ENCODE results near the gene LAMA5. TPM values are rescaled to one million over a fixed set of nuclear protein-coding genes. Genes with fewer than 3 reads are reported as not detected.

LAMA5 gene
- total and polyA plus RNA-seq, 2 experiments from 2014 or later = 71.3 to 252 TPM

- TF ChIP-seq CTCF (IDR thresholded peaks at IDR 0.05; ENCODE audit: poor library complexity) (no peak), EZH2phosphoT487 (IDR thresholded peaks at IDR 0.05; ENCODE audit: low read depth, severe bottlenecking, unreplicated experiment) (no peak), EZH2 (IDR thresholded peaks at IDR 0.05; ENCODE audit: borderline replicate concordance) (no peak)
- H3K4me3 ChIP-seq = no peak overlapping the region
- peaks cover 22% of the 10 kb centered on the region for H3K79me2 ChIP-seq
- H3K36me3 ChIP-seq (replicated peaks; ENCODE audit: insufficient read depth, low read depth) = no peaks in the 10 kb centered on the region
- H3K4me1 ChIP-seq (ENCODE audit: insufficient read depth) = peaks cover 13% of the 10 kb centered on the region
- H3K9me2 ChIP-seq (replicated peaks; ENCODE audit: insufficient read depth) = no peaks in the 10 kb centered on the region
- H3K27me3 ChIP-seq = no peaks in the 10 kb centered on the region
- H3K9me3 ChIP-seq (ENCODE audit: low read depth) = no peaks in the 10 kb centered on the region
- no peak overlapping the region for H2AFZ ChIP-seq
- WGBS (ENCODE audit: low lambda C conversion rate, missing lambda C conversion rate) = 86% methylated on average over 11 of the region's 11 CpGs
- H3K4me2 ChIP-seq = no peak overlapping the region
- H3K27ac ChIP-seq = no peak overlapping the region
- DNase-seq (ENCODE audit: low spot score) = no peak
- peaks cover 22% of the 10 kb centered on the region for H4K20me1 ChIP-seq (ENCODE audit: insufficient read depth, poor library complexity, severe bottlenecking)
These were observed 66.8 kb downstream of the LAMA5 start for GRCh38 chr20:62300319-62300718.

GRCh38 chr20:62299666-62300236 lies 67.4 kb downstream of the LAMA5 start:
- 92% methylated on average over 12 of the region's 12 CpGs for WGBS (ENCODE audit: low lambda C conversion rate, missing lambda C conversion rate)
- Histone ChIP-seq H2AFZ (no peak overlapping the region), H3K9me2 (replicated peaks; ENCODE audit: insufficient read depth) (no peaks in the 10 kb centered on the region), H3K4me2 (no peak overlapping the region), H4K20me1 (ENCODE audit: insufficient read depth, poor library complexity, severe bottlenecking) (peaks cover 16% of the 10 kb centered on the region), H3K4me1 (ENCODE audit: insufficient read depth) (peaks cover 9% of the 10 kb centered on the region), H3K79me2 (peaks cover 17% of the 10 kb centered on the region), H3K27ac (no peak overlapping the region), H3K36me3 (replicated peaks; ENCODE audit: insufficient read depth, low read depth) (no peaks in the 10 kb centered on the region), H3K27me3 (no peaks in the 10 kb centered on the region), H3K4me3 (no peak overlapping the region), H3K9me3 (ENCODE audit: low read depth) (no peaks in the 10 kb centered on the region)
- no peak for DNase-seq (ENCODE audit: low spot score)
- no peak for TF ChIP-seq EZH2phosphoT487 (IDR thresholded peaks at IDR 0.05; ENCODE audit: low read depth, severe bottlenecking, unreplicated experiment)
- no peak for TF ChIP-seq EZH2 (IDR thresholded peaks at IDR 0.05; ENCODE audit: borderline replicate concordance)
- TF ChIP-seq CTCF (IDR thresholded peaks at IDR 0.05; ENCODE audit: poor library complexity) = no peak

- no peaks in the 10 kb centered on the region for H3K4me1 ChIP-seq (ENCODE audit: insufficient read depth)
- H2AFZ ChIP-seq = no peak overlapping the region
- no peak overlapping the region for H3K4me2 ChIP-seq
- 96% methylated on average over 33 of the region's 33 CpGs for WGBS (ENCODE audit: low lambda C conversion rate, missing lambda C conversion rate)
- no peak for TF ChIP-seq CTCF (IDR thresholded peaks at IDR 0.05; ENCODE audit: poor library complexity)
- TF ChIP-seq EZH2 (IDR thresholded peaks at IDR 0.05; ENCODE audit: borderline replicate concordance) = no peak
- TF ChIP-seq EZH2phosphoT487 (IDR thresholded peaks at IDR 0.05; ENCODE audit: low read depth, severe bottlenecking, unreplicated experiment) = no peak
- H3K4me3 ChIP-seq = no peak overlapping the region
- peaks cover 6% of the 10 kb centered on the region for H4K20me1 ChIP-seq (ENCODE audit: insufficient read depth, poor library complexity, severe bottlenecking)
- no peak for DNase-seq (ENCODE audit: low spot score)
- H3K36me3 ChIP-seq (replicated peaks; ENCODE audit: insufficient read depth, low read depth) = no peaks in the 10 kb centered on the region
- no peaks in the 10 kb centered on the region for H3K27me3 ChIP-seq
- H3K9me3 ChIP-seq (ENCODE audit: low read depth) = no peaks in the 10 kb centered on the region
- no peaks in the 10 kb centered on the region for H3K9me2 ChIP-seq (replicated peaks; ENCODE audit: insufficient read depth)
- peaks cover 6% of the 10 kb centered on the region for H3K79me2 ChIP-seq
- no peak overlapping the region for H3K27ac ChIP-seq
These were observed 68.4 kb downstream of the LAMA5 start for GRCh38 chr20:62298577-62299249.
